ENCODE data around the gene NSG2. TPM values are rescaled to one million over a fixed set of nuclear protein-coding genes. Genes with fewer than 3 reads are reported as not detected.

NSG2 gene
- total and polyA plus RNA-seq, 2 of the 4 experiments (the other 2 are of a cell fraction), result not detected

DNA sequence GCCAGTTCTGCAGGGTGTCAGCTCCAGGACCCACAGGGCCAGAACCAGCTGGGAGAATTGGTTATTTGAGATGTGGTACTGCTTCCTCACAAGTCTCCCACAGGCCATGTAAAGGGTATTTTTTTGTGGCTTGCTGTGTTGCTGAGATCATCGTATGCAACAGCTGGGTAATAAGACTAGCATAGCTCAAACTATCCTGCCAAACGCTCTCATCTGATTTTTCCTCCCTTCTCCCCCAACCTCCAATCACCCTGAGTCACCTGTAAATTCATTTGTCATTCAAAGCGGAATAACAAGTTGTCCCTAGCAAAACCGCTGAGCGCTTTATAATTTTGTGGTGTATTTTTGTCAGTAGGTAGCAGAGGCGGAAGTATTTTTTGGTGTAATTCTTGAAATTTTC is 63.2 kb downstream of the NSG2 start:
- Histone ChIP-seq H3K9me1 (ENCODE audit: insufficient read depth, low read length) (no peaks in the 10 kb centered on the region), H3K9me3 (ENCODE audit: control insufficient read depth, insufficient read depth, low read length) (peaks cover 7% of the 10 kb centered on the region; the same call in 1 of the 2 replicates), H3K79me1 (ENCODE audit: low read depth in 1 of 2, low read length in 2 of 2) (no peaks in the 10 kb centered on the region), H3K36me3 (ENCODE audit: control insufficient read depth, insufficient read depth, low read length) (no peaks in the 10 kb centered on the region), H4K20me1 (ENCODE audit: insufficient read depth, low read length) (no peaks in the 10 kb centered on the region), H2BK15ac (ENCODE audit: low read depth, low read length) (no peak overlapping the region), H2BK5ac (ENCODE audit: low read depth, low read length, poor library complexity, severe bottlenecking) (no peak overlapping the region), H4K91ac (ENCODE audit: insufficient read depth, low read depth, low read length) (no peak overlapping the region), H2BK120ac (ENCODE audit: low read depth, low read length) (no peak overlapping the region), H3K56ac (ENCODE audit: extremely low read depth, insufficient read depth, low read length) (no peak overlapping the region), H4K5ac (ENCODE audit: low read depth, low read length) (no peak overlapping the region), H4K8ac (ENCODE audit: low read depth in 2 of 2, low read length in 2 of 2) (no peak overlapping the region), H2BK20ac (ENCODE audit: low read depth, low read length) (no peak overlapping the region), H3K23ac (ENCODE audit: low read depth, low read length) (no peak overlapping the region), H3K4me1 (ENCODE audit: control insufficient read depth, insufficient read depth, low read length) (no peaks in the 10 kb centered on the region), H3K27me3 (ENCODE audit: control insufficient read depth, insufficient read depth, low read length) (no peaks in the 10 kb centered on the region), H2AFZ (replicated peaks; ENCODE audit: low read length, poor library complexity) (no peak overlapping the region), H3K14ac (replicated peaks; ENCODE audit: low read depth, low read length) (no peak overlapping the region), H3K4me3 (ENCODE audit: insufficient read depth, low read depth, low read length) (no peak overlapping the region), H2AK5ac (ENCODE audit: low read depth, low read length) (no peak overlapping the region), H3K27ac (ENCODE audit: insufficient read depth, low read length) (no peak overlapping the region), H2AK9ac (replicated peaks; ENCODE audit: low read depth, low read length, poor library complexity) (no peak overlapping the region), H3K9ac (ENCODE audit: low read depth, low read length) (no peak overlapping the region), H3K4ac (ENCODE audit: low read depth, low read length) (no peak overlapping the region), H3K4me2 (ENCODE audit: low read depth, low read length) (no peak overlapping the region), H3K18ac (ENCODE audit: low read depth, low read length) (no peak overlapping the region)
- DNase-seq (no peak), ATAC-seq (ENCODE audit: low read depth) (no peak)
- intact Hi-C loops (cut with micrococcal nuclease), result no loop called here
- BruUV-seq (replicated peaks), result no TSS peak
- ChIA-PET POLR2A (ENCODE audit: unreplicated experiment) (no interaction called here), CTCF (no interaction called here)
- dilution Hi-C loops (cut with HindIII; ENCODE audit: low sequenced_read_pairs, unreplicated experiment), result no loop called here
- WGBS, 2 experiments (ENCODE audit: extremely low coverage in 2 of 2, insufficient read length in 1 of 2), result no CpG with 5 or more reads among the region's 6 CpGs
- in situ Hi-C loops (cut with MboI; ENCODE audit: low sequenced_read_pairs), result no loop called here
- TF ChIP-seq USF2 (IDR thresholded peaks at IDR 0.05; ENCODE audit: low read depth, low read length) (no peak), POLR2A (IDR thresholded peaks at IDR 0.05; ENCODE audit: low read depth, low read length) (no peak), MAFK (IDR thresholded peaks at IDR 0.05; ENCODE audit: low read depth, low read length) (no peak), RFX5 (IDR thresholded peaks at IDR 0.05; ENCODE audit: low read depth, low read length) (no peak), FOS (IDR thresholded peaks at IDR 0.05; ENCODE audit: low read depth, low read length) (no peak), RCOR1 (IDR thresholded peaks at IDR 0.05; ENCODE audit: insufficient replicate concordance, low read length) (no peak), CTCF (conservative IDR thresholded peaks at IDR 0.05; ENCODE audit: low read depth, low read length) (no peak), BHLHE40 (IDR thresholded peaks at IDR 0.05; ENCODE audit: low read depth, low read length) (no peak), CEBPB (IDR thresholded peaks at IDR 0.05; ENCODE audit: low read depth, low read length) (no peak)
